ENCODE results near the gene REPIN1. TPM values are rescaled to one million over a fixed set of nuclear protein-coding genes. Genes with fewer than 3 reads are reported as not detected.

REPIN1 gene
- total and polyA plus RNA-seq, 4 donors, result 38.4 to 135 (median 62.0) TPM

DNA sequence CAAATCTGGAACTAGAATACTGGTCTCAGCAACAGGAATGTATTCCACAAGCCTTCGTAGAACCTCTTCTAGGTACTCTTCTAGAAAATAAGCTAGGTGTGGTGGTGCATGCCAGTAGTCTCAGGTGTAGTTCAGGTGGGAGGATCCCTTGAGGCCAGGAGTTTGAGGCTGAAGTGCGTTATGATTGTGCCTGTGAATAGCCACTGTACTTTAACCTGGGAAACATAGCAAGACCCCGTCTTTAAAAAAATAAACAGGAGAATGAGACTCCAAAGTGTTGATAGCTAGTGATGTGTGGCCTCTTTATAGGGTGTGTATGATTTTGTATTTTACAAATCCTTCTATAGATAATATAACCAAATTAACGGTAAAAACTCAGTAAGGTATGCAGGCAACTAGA is 9.0 kb downstream of the REPIN1 start:
- Histone ChIP-seq H3K27me3 (ENCODE audit: control insufficient read depth in 3 of 3, insufficient read depth in 3 of 3, low read length in 2 of 3) (no peaks in the 10 kb centered on the region), H3K9me3 (ENCODE audit: control insufficient read depth in 4 of 4, insufficient read depth in 3 of 4, low read length in 3 of 4) (no peaks in the 10 kb centered on the region), H3K9ac (ENCODE audit: insufficient read depth in 1 of 2, low read length in 2 of 2) (no peak overlapping the region), H3K36me3 (ENCODE audit: control insufficient read depth in 4 of 4, insufficient read depth in 4 of 4, low read length in 4 of 4) (peaks cover 0 to 19% (median 14%) of the 10 kb centered on the region in 4 donors), H3K27ac (ENCODE audit: low read depth in 1 of 2, low read length in 1 of 2) (peak overlapping the region in 1 of 2 donors; percentile 53), H3K4me3 (no peak overlapping the region), H3K4me1 (ENCODE audit: control insufficient read depth in 5 of 5, insufficient read depth in 5 of 5, low read length in 5 of 5) (peaks cover 0 to 31% (median 12%) of the 10 kb centered on the region in 5 donors)
- no peak for ATAC-seq (ENCODE audit: insufficient read depth, low FRiP score)
- 46 to 56% methylated on average over 4 of the region's 4 CpGs for WGBS, 2 donors
- TF ChIP-seq, protein P1, sequence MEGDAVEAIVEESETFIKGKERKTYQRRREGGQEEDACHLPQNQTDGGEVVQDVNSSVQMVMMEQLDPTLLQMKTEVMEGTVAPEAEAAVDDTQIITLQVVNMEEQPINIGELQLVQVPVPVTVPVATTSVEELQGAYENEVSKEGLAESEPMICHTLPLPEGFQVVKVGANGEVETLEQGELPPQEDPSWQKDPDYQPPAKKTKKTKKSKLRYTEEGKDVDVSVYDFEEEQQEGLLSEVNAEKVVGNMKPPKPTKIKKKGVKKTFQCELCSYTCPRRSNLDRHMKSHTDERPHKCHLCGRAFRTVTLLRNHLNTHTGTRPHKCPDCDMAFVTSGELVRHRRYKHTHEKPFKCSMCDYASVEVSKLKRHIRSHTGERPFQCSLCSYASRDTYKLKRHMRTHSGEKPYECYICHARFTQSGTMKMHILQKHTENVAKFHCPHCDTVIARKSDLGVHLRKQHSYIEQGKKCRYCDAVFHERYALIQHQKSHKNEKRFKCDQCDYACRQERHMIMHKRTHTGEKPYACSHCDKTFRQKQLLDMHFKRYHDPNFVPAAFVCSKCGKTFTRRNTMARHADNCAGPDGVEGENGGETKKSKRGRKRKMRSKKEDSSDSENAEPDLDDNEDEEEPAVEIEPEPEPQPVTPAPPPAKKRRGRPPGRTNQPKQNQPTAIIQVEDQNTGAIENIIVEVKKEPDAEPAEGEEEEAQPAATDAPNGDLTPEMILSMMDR (IDR thresholded peaks at IDR 0.05; ENCODE audit: control extremely low read depth, extremely low read depth), result no peak
- no peak for DNase-seq

DNA sequence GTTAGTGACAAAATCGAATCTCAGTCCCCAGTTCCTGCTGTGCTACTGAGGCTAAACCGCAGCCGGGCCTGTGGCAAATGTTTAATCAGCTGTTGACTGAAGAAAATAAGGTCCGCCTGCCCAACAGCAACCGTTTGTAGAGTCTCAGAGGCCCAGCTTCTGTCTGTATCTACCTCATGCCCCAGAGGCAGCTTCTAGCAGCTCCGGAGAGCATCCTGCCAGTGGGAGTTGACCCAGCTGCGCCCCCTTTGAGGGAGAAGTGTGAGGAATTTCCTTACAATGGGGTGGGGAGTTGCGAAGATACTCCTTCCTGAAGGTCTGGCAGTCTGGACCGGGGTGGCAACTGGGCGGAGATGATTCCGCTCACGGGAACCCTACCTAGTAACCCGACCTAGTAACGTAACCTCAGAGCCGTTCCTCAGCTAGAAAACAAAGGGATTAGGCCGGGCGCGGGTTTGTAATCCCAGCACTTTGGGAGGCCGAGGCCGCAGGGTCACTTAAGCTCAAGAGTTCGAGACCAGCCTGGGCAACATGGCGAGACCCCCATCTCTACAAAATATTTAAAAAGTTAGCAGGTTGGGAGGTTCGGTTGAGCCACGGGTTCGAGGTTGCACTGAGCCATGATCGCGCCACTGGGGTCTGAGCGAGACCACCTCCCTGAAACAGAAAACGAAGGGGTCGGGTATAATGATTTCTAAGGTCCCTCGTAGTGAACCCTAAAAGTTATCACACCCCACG is 9.7 kb downstream of the REPIN1 start:
- DNase-seq (peak; percentile 87 to 88 (median 88)), ATAC-seq (ENCODE audit: insufficient read depth, low FRiP score) (no peak)
- 3 to 4% methylated on average over 32 of the region's 32 CpGs for WGBS, 2 donors
- no peaks in the 10 kb centered on the region for H3K9me3 ChIP-seq (ENCODE audit: control insufficient read depth in 4 of 4, insufficient read depth in 3 of 4, low read length in 3 of 4)
- peaks cover 0 to 12% (median 9%) of the 10 kb centered on the region in 4 donors for H3K36me3 ChIP-seq (ENCODE audit: control insufficient read depth in 4 of 4, insufficient read depth in 4 of 4, low read length in 4 of 4)
- H3K4me3 ChIP-seq, result peak overlapping the region; percentile 81
- H3K27me3 ChIP-seq (ENCODE audit: control insufficient read depth in 3 of 3, insufficient read depth in 3 of 3, low read length in 2 of 3), result no peaks in the 10 kb centered on the region
- peak overlapping the region; percentile 98 for H3K27ac ChIP-seq (ENCODE audit: low read depth in 1 of 2, low read length in 1 of 2)
- H3K4me1 ChIP-seq (ENCODE audit: control insufficient read depth in 5 of 5, insufficient read depth in 5 of 5, low read length in 5 of 5), result peaks cover 0 to 28% (median 7%) of the 10 kb centered on the region in 5 donors
- TF ChIP-seq, protein P1 (IDR thresholded peaks at IDR 0.05; ENCODE audit: control extremely low read depth, extremely low read depth), result no peak
- H3K9ac ChIP-seq (ENCODE audit: insufficient read depth in 1 of 2, low read length in 2 of 2), result peak overlapping the region; percentile 80 to 96

DNA sequence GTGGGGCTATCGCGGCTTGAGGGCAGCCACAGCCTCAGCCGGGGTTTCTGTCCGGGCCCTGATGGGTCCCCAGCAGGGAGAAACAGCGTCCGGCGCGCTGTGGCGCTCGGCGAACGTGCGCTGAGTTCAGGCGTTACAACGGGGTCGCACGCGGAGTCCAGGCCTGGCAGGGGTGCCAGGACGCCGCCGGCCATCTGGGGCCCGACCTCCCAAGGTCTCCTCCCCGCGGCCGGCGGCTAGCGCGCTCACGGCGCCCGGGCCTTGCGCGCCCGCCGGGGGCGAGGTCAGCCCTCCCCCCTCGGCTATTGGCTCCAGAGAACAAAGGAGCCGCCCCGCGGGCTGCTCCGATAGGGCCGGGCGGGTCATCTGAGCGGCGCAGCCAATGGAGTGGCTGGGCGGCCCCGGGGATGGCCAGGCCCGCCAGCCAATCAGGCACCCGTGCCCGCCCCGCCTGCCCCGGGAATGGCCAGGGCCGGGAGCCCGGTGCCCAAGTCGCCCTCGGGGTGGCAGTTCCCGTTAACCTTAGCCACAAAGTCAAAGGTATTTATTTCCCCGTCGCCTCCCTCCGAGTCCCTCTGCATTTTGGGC is 10.3 kb downstream of the REPIN1 start, which contains the start of gene ZNF775:
Gene ZNF775 (plus strand): TSS at position 478 of the 588 bp plus-strand sequence. CDS start 9,141 bp downstream, outside the sequence.
- Histone ChIP-seq H3K27me3 (ENCODE audit: control insufficient read depth in 3 of 3, insufficient read depth in 3 of 3, low read length in 2 of 3) (no peaks in the 10 kb centered on the region), H3K9me3 (ENCODE audit: control insufficient read depth in 4 of 4, insufficient read depth in 3 of 4, low read length in 3 of 4) (no peaks in the 10 kb centered on the region), H3K9ac (ENCODE audit: insufficient read depth in 1 of 2, low read length in 2 of 2) (peak within 1 kb of the TSS; percentile 80 to 96), H3K4me1 (ENCODE audit: control insufficient read depth in 5 of 5, insufficient read depth in 5 of 5, low read length in 5 of 5) (peaks cover 0 to 31% (median 7%) of the 10 kb centered on the region in 5 donors), H3K4me3 (peak within 1 kb of the TSS; percentile 81), H3K27ac (ENCODE audit: low read depth in 1 of 2, low read length in 1 of 2) (peak within 1 kb of the TSS; percentile 98), H3K36me3 (ENCODE audit: control insufficient read depth in 4 of 4, insufficient read depth in 4 of 4, low read length in 4 of 4) (peaks cover 0 to 6% (median 4%) of the 10 kb centered on the region in 4 donors)
- WGBS, 2 donors, result 0% methylated on average over 42 to 60 of the region's 60 CpGs
- ATAC-seq (ENCODE audit: insufficient read depth, low FRiP score) (peak; percentile 97), DNase-seq (peak; percentile 96 to 98 (median 96))
- TF ChIP-seq, protein P1 (IDR thresholded peaks at IDR 0.05; ENCODE audit: control extremely low read depth, extremely low read depth), result no peak
